Vagina (tissue), 2 donors: ENCODE measurements around the gene SERPINA9.

Experiments used
- CTCF ChIP-seq, 3 experiments: fragments of 450-650 bp in 2 of 3; fragments of 200-600 bp in 1 of 3; sonication (generic) in 1 of 3; IDR thresholded peaks; one replicate each; pipeline ENCODE4 v1.5.1; 2017 to 2019; ENCODE audit warnings: antibody characterized with exemption in 3 of 3, mild to moderate bottlenecking in 2 of 3, moderate library complexity in 2 of 3
- POLR2A ChIP-seq, 2 donors: fragments of 450-650 bp; IDR thresholded peaks; one replicate each; pipeline ENCODE4 v1.6.1; 2017; ENCODE audit warnings: antibody characterized with exemption in 2 of 2, mild to moderate bottlenecking in 2 of 2, moderate library complexity in 2 of 2

GRCh38 chr14:94499673-94500072, 23.7 kb upstream of the SERPINA9 start:
- TF ChIP-seq CTCF (IDR thresholded peaks at IDR 0.05) (no peak), POLR2A (IDR thresholded peaks at IDR 0.05) (no peak)
